ENCODE measurements around the gene DDA1. TPM values are rescaled to one million over a fixed set of nuclear protein-coding genes. Genes with fewer than 3 reads are reported as not detected.

DDA1 gene
- total and polyA plus RNA-seq, 9 of the 15 experiments (the other 6 are each of a cell fraction or from before 2014, with no cell fraction given), result 1.4 to 83.8 (median 33.8) TPM

- peak; percentile 92 for TF ChIP-seq MGA (IDR thresholded peaks at IDR 0.05)
- TF ChIP-seq ZBTB49 (CRISPR knock-in tag; IDR thresholded peaks at IDR 0.05; ENCODE audit: borderline replicate concordance), result no peak
- TF ChIP-seq TAF9B (IDR thresholded peaks at IDR 0.05; ENCODE audit: partially characterized antibody), result no peak
- TF ChIP-seq GATAD2B (IDR thresholded peaks at IDR 0.05; ENCODE audit: borderline replicate concordance), result no peak
- TF ChIP-seq FOXK1 (CRISPR knock-in tag; IDR thresholded peaks at IDR 0.05; ENCODE audit: borderline replicate concordance), result peak; percentile 78; the same call in 1 of the 2 replicates
- peak; percentile 73; the same call in 1 of the 2 replicates for TF ChIP-seq SMARCE1 (IDR thresholded peaks at IDR 0.05)
- peak; percentile 61; the same call in 1 of the 2 replicates for TF ChIP-seq ELF2 (CRISPR knock-in tag; IDR thresholded peaks at IDR 0.05)
- TF ChIP-seq ZNF445 (CRISPR knock-in tag; IDR thresholded peaks at IDR 0.05; ENCODE audit: low read depth), result no peak
- no peak; a peak in 1 of 4 replicates for TF ChIP-seq MLX (CRISPR knock-in tag; conservative IDR thresholded peaks at IDR 0.05)
- TF ChIP-seq PRPF4 (IDR thresholded peaks at IDR 0.05; ENCODE audit: insufficient read depth, low read depth, low read length, poor library complexity, severe bottlenecking), result no peak
- no peak; the same call in 1 of the 2 replicates for TF ChIP-seq KLF13 (tag; IDR thresholded peaks at IDR 0.05; ENCODE audit: borderline replicate concordance, low read depth)
- TF ChIP-seq L3MBTL2 (IDR thresholded peaks at IDR 0.05), result peak; percentile 94
Observed at GRCh38 chr19:17336872-17337674, 27.7 kb downstream of the DDA1 start, which contains the start of gene GTPBP3 (continued).

Measured in K562 (cell line).